ENCODE data around the gene ALX4.

DNA sequence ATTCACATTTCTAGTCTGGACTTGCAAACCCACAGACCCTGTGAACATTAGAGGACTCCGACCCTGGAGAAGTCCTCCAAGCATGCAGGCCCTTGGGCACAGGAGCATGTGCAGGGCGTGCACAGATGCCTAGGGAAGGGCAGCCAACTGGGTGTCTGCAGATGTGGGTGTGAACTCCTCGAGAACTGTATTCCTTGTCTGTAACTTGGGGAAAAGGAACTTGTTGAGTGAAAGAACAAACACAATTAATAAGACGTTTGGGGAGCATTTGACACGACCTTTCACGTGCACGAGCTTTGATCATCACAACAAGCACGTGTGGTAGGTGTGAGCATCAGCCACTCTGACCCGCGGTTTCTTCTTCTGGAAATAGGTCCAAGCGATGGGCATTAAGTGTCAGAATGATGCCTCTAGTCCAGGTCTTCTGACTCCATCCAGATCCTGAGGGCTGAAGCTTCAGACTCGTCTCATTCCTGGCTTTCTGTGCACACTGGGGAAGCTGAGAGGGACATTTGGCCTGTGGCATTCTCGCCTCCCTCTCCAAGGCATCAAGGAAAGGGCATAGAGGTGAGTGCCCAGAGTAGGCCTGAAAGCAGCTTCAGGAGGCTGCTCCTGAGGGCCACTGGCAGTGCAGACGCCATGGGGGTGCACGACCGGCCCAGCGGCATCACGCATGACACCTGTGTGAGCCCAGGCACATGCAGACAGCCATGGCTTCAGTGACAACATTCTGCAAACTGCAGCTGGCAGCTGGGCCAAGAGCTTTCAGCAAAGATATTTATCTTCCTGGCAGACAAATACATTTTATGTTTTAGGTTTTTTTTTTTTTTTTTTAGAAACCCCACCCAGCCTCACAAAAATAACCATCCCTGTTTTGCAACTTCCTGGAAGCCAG lies 32.5 kb downstream of the ALX4 start:
- TF ChIP-seq CTBP1 (IDR thresholded peaks at IDR 0.05; ENCODE audit: borderline replicate concordance) (no peak), BHLHE40 (IDR thresholded peaks at IDR 0.05; ENCODE audit: borderline replicate concordance) (no peak), SUZ12 (IDR thresholded peaks at IDR 0.05) (no peak), NFRKB (IDR thresholded peaks at IDR 0.05) (no peak), FOXM1 (IDR thresholded peaks at IDR 0.05; ENCODE audit: borderline replicate concordance) (no peak), ZNF384 (IDR thresholded peaks at IDR 0.05) (no peak), PKNOX1 (IDR thresholded peaks at IDR 0.05) (no peak)
